ENCODE data around the gene LNX2. TPM values are rescaled to one million over a fixed set of nuclear protein-coding genes. Genes with fewer than 3 reads are reported as not detected.
A peak's percentile ranks its signal among the peaks of the same experiment; 100 is the strongest.

The LNX2 gene
- total and polyA plus RNA-seq, 2 donors from 2014 or later = 5.6 to 13.8 TPM

GRCh38 chr13:27665761-27666160 lies 45.4 kb upstream of the LNX2 start:
- H3K9me3 ChIP-seq (ENCODE audit: control insufficient read depth in 2 of 3, insufficient read depth in 1 of 3, low read length in 3 of 3) = no peaks in the 10 kb centered on the region
- peaks cover 0 to 3% (median 0%) of the 10 kb centered on the region in 3 donors for H3K36me3 ChIP-seq (ENCODE audit: control insufficient read depth in 2 of 3, insufficient read depth in 3 of 3, low read length in 3 of 3)
- peaks cover 0 to 22% (median 8%) of the 10 kb centered on the region in 3 donors for H3K4me1 ChIP-seq (ENCODE audit: control insufficient read depth in 2 of 3, insufficient read depth in 2 of 3, low read depth in 1 of 3, low read length in 3 of 3)
- H3K9ac ChIP-seq (ENCODE audit: low read length in 3 of 3) = no peak overlapping the region
- intact Hi-C loops (cut with DNase I) = no loop called here
- H3K4me3 ChIP-seq (ENCODE audit: low read length in 3 of 3) = no peak overlapping the region
- no peak for TF ChIP-seq CTCF (IDR thresholded peaks at IDR 0.05; ENCODE audit: borderline replicate concordance, extremely low read depth, insufficient read depth)
- no peak overlapping the region for H3K27ac ChIP-seq (ENCODE audit: low read depth in 2 of 2, low read length in 2 of 2)
- FAIRE-seq (no peak), DNase-seq (peak in 1 of 5 donors; percentile 59)
- H3K27me3 ChIP-seq (ENCODE audit: control insufficient read depth, insufficient read depth, low read length) = no peaks in the 10 kb centered on the region

GRCh38 chr13:27665333-27665732 lies 45.0 kb upstream of the LNX2 start:
- intact Hi-C loops (cut with DNase I) = no loop called here
- no peak overlapping the region for H3K9ac ChIP-seq (ENCODE audit: low read length in 3 of 3)
- FAIRE-seq (no peak), DNase-seq (no peak)
- no peaks in the 10 kb centered on the region for H3K9me3 ChIP-seq (ENCODE audit: control insufficient read depth in 2 of 3, insufficient read depth in 1 of 3, low read length in 3 of 3)
- H3K4me1 ChIP-seq (ENCODE audit: control insufficient read depth in 2 of 3, insufficient read depth in 2 of 3, low read depth in 1 of 3, low read length in 3 of 3) = peaks cover 0 to 26% (median 13%) of the 10 kb centered on the region in 3 donors
- peak; percentile 11 for TF ChIP-seq CTCF (IDR thresholded peaks at IDR 0.05; ENCODE audit: borderline replicate concordance, extremely low read depth, insufficient read depth)
- H3K27me3 ChIP-seq (ENCODE audit: control insufficient read depth, insufficient read depth, low read length) = no peaks in the 10 kb centered on the region
- no peak overlapping the region for H3K27ac ChIP-seq (ENCODE audit: low read depth in 2 of 2, low read length in 2 of 2)
- H3K4me3 ChIP-seq (ENCODE audit: low read length in 3 of 3) = no peak overlapping the region
- H3K36me3 ChIP-seq (ENCODE audit: control insufficient read depth in 2 of 3, insufficient read depth in 3 of 3, low read length in 3 of 3) = peaks cover 0 to 3% (median 0%) of the 10 kb centered on the region in 3 donors

GRCh38 chr13:27663947-27664346 lies 43.6 kb upstream of the LNX2 start:
- peaks cover 0 to 3% (median 0%) of the 10 kb centered on the region in 3 donors for H3K36me3 ChIP-seq (ENCODE audit: control insufficient read depth in 2 of 3, insufficient read depth in 3 of 3, low read length in 3 of 3)
- intact Hi-C loops (cut with DNase I) = no loop called here
- peak; percentile 11 for TF ChIP-seq CTCF (IDR thresholded peaks at IDR 0.05; ENCODE audit: borderline replicate concordance, extremely low read depth, insufficient read depth)

More at GRCh38 chr13:27663947-27664346, 43.6 kb upstream of the LNX2 start:
- Histone ChIP-seq H3K4me1 (ENCODE audit: control insufficient read depth in 2 of 3, insufficient read depth in 2 of 3, low read depth in 1 of 3, low read length in 3 of 3) (peaks cover 0 to 38% (median 18%) of the 10 kb centered on the region in 3 donors), H3K27me3 (ENCODE audit: control insufficient read depth, insufficient read depth, low read length) (no peaks in the 10 kb centered on the region), H3K27ac (ENCODE audit: low read depth in 2 of 2, low read length in 2 of 2) (peak overlapping the region in 1 of 2 donors; percentile 10), H3K9me3 (ENCODE audit: control insufficient read depth in 2 of 3, insufficient read depth in 1 of 3, low read length in 3 of 3) (no peaks in the 10 kb centered on the region), H3K9ac (ENCODE audit: low read length in 3 of 3) (peak overlapping the region in 1 of 3 donors; percentile 13), H3K4me3 (ENCODE audit: low read length in 3 of 3) (peak overlapping the region in 1 of 3 donors; percentile 2)
- FAIRE-seq (no peak), DNase-seq (peak in 1 of 5 donors; percentile 19)

Measured in kidney (tissue), 14 donors.